Measurements from ENCODE around the gene DUOX2.
"Not testable (repeated sequence)": the region's sequence is repeated elsewhere in the genome, so short reads cannot be mapped to it uniquely, and the experiment has no call there.

Gene DUOX2

DNA sequence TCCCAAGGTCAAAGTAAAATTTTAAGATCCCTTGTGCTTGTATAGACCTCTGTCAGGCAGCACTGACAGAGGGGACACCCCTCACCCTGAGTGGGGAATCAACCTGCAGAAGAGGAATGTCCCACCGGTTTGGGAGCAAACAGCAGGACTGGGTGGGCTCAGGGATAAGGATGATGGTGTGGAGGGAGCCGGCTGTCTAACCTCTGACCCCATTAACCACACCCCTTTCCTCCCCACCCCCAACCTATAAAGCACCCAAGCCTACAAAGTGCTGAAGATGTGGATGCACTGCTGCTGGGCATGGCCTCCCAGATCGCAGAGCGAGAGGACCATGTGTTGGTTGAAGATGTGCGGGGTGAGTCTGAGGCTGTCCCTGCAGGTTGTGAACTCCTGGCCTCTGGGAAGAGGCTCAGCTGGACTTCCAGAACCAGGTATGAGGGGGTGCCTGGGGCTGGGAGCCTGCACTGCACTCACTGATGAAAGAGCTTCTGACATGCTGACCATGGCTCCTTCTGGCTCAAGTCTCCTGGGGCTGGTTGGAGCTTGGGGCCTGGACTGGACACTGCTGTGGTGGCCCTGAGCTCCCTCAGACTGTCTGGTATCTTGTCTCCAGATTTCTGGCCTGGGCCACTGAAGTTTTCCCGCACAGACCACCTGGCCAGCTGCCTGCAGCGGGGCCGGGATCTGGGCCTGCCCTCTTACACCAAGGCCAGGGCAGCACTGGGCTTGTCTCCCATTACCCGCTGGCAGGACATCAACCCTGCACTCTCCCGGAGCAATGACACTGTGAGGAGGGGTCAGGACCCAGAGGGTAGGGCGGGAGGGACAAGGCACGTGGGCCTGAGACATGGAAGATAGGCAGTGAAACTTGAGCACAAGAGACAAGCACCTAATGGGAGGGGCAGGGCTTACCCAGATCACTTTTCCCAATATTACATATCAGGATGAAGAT lies 25.1 kb upstream of the DUOX2 start:
- FAIRE-seq, result no peak

DNA sequence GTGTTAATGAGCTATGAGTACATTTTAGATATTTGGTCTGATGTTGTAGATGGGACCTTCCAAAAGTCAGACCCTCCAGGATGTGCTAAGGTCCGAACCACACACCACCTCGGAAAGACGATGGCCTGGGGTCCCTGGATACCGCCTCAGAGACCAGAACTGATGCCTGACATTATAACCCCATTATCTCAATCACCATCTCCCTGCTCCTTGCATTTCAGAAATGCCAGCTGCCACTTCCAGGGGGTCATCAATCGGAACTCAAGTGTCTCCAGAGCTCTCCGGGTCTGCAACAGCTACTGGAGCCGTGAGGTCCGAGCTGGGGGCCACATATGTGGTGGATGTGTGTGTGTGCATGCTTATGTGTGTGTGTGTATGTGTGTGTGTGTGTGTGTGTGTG lies 23.7 kb upstream of the DUOX2 start:
- no peak for FAIRE-seq

GRCh38 chr15:45136378-45136764 lies 22.4 kb upstream of the DUOX2 start:
- no peak for FAIRE-seq

DNA sequence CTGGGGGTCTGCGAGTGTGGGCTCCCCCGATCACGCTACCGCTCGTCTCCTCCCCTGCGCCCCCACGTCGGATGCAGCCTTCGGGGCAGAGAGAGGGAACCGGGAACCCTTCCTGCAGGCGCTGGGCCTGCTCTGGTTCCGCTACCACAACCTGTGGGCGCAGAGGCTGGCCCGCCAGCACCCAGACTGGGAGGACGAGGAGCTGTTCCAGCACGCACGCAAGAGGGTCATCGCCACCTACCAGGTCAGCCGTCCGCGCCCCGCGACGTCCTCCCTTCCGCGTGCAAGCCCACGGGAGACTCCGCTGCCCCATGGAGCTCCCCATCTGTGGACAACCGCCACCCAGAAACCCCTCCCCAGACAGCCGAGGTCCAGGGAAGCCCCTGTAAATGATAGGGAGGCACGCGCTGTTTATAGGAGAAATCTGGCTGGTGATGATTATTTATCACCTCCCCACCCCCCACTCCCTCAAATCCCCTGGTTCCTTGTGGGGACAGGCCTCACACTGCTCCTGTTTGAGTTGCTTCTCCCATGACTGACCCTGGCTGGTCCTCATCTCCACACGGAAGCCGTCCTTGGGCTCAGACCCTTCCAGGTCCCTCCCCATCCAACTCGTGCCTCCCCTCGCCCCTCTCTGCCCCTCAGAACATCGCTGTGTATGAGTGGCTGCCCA lies 21.9 kb upstream of the DUOX2 start:
- not testable (repeated sequence) for FAIRE-seq

DNA sequence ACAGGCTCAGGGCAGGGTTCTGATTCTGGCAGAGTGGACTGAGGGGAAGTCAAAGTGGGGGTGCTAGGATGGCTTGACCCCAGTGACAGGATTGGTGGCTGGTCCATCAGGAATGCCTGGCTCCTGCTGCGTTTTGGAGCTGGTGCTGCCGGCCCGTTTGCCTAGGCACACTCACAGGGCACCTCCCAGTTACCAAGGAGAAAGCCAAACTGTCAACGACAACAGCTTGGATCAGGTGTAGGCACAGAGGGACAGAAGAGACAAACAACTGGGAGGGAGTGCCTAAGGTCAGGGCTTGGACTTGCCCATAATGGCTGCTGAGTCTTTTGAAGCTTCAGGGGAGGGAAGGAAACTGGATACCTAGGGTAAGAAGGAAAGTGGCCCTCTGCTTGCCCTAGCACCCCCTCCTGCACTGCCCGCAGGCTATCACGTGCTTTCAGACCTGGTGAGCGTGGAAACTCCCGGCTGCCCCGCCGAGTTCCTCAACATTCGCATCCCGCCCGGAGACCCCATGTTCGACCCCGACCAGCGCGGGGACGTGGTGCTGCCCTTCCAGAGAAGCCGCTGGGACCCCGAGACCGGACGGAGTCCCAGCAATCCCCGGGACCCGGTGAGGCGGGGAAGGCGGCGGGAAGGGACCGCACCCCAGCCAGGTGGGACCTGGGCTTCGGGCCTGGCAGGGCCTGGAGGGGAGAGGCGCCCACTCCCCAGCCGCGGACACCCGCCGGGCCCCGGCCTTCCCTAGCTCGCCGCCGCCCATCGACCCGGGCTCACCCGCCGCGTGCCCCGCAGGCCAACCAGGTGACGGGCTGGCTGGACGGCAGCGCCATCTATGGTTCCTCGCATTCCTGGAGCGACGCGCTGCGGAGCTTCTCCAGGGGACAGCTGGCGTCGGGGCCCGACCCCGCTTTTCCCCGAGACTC lies 21.0 kb upstream of the DUOX2 start:
- FAIRE-seq, result no peak

DNA sequence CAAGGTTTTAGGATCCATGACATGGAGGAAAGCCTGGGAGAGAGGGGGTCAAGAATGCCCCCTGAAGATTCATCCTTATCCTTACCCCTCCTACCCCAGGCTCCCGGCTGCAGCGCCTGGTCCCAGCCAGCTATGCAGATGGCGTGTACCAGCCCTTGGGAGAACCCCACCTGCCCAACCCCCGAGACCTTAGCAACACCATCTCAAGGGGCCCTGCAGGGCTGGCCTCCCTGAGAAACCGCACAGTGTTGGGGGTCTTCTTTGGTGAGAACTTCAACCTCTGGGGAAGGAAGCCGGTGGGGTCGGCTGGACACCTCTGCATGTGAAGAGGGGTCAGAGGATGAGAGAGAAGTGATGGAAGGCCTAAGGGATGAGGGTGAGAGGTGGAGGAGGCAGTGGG lies 20.1 kb upstream of the DUOX2 start:
- FAIRE-seq, result no peak

DNA sequence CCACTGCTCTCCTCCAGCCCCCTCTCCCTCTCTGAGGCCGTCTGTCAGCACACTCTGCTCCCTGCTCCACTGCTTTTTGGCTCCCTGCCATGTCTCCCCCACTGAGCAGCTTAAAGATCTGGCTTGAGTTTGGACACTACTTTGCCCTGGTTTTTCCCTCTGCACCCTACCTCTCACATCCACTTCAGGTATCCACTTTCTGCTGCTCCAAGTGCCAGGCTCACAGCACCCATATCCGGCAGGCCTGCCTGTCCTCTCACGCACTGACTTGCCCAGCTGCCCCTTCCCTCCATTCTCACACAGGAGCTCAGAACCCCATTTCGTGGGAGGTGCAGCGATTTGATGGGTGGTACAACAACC lies 19.6 kb upstream of the DUOX2 start:
- FAIRE-seq, result no peak

DNA sequence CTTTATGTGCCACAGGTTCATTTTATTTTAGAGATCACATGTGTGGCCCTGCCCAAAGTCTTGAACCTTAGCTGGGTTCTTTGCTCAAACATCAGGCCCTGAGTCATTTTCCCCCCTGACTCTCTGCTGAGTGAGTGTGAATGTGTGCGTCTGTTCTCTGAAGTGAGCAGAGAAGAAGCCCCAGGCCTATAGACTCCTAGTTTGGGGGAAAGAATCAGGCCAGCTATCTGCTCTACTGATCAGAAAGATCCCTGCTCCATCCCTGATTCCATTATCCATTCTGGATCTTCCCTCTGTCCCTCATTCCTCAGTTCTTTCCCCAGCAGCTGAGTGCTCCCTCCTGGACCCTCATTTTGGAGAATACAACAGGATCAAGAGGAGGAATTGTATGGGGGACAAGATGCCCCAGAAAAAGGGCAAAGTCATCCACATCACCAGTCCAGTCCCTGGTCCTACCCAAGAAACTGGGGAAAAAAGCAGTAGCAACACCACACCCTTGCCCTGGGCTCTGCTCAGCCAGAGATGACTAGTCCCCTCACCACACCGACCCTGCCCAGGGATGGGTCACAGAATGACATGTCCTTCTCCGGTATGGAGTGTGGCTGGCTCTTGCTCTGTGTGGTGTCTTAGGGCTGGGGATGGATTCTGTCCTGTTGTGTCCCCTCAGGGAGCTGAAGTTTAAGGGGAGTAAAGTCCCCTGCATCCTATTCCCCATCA lies 19.0 kb upstream of the DUOX2 start:
- FAIRE-seq, result no peak

- no peak for FAIRE-seq
Measured at GRCh38 chr15:45131510-45131909, 17.5 kb upstream of the DUOX2 start.

DNA sequence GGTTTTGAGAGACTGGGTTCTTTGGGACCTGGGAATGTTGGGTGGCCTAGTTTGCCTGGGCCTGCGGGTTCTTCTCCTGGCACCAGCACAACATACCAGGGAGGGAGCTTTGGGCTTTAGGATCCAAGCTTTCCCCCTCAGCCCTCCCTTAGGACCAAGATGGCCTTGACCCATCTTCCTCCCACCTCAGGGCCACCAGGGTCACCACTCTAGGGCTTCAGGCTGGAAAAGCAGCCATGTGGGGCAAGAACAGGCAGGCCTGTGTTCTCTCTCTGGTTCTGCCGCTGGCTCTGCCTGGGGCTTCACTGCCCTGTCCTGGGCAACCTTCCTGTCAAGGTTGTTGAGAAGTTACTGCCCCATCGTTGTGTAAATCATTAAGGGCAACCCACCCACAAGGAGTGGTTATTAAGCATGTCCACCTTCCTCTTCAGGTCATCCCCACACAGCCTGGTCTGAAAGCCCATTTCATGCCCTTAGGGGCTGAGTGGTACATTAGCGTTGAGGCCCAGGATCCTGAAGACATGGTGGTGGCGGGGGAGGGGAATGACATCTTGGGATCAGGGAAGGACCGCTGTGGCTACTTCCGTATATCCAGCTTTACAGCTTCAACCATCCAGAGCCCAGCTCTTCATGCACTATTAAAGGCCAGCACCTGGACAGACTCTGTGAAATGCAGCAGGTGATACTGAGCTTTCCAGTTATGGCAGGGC lies 16.5 kb upstream of the DUOX2 start:
- no peak for FAIRE-seq

DNA sequence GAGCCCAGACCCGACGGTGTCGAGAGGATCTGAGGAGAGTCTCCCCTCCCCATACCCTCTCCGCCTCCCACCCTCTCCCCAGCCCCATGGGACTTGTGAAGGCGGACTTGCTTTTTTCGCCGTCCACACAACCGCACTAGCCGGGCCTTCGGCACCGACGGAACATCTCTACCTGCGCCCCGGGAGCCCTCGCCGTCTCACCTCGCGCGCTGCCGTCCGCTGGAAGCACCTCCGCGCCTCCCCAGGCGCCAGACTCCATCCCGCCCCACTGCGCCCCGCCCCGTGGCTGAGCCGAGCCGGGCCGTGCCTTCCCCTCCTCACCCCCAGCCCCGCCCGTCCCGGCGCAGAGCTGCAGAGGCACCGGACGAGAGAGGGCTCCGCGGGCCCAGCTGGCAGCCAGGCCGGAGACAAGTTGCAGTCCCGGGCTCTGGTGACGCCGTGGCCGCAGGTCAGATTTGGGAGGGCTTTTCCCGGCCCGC lies 15.7 kb upstream of the DUOX2 start, which contains the start of the genes DUOX1 and DUOXA1:
TSS of gene DUOX1 (plus strand) at position 344 of the 479 bp plus-strand sequence. CDS start 1,973 bp downstream, outside the sequence.
TSS of gene DUOXA1 (minus strand) at position 229 of the 479 bp plus-strand sequence. CDS start 6,865 bp downstream, outside the sequence.
- FAIRE-seq, result no peak

DNA sequence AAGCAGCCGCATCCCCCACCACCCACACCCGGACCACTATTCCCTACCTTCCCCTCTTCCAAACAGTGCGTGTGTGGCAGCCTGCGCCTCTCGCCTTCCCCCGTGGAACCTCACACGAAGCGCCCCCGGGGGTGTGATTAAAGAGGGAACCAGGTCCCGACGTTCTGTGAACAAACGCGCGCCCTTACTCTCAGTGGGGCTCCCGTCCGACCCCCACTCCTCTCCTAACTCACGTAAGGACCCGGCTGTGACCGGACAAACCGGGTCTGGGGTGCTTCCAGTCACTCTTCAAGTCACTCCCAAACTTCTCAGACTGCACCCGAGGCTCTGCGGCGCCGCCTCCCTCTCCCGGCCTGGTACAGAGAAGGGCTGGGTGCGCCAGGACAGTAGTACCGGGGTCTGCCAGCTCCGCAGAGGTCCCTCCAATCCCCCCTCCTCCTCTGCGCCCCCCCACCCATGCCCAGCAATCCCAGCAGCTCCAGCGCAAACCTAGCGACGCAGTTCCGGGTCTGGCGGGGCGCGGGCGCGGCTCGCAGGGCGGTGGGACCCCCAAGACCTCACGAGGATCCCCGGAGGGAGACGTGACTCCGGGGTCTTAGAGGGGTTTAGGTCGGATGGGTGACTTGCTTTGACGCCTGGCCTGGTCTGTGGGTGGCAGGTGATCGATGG lies 15.1 kb upstream of the DUOX2 start:
- FAIRE-seq, result no peak

DNA sequence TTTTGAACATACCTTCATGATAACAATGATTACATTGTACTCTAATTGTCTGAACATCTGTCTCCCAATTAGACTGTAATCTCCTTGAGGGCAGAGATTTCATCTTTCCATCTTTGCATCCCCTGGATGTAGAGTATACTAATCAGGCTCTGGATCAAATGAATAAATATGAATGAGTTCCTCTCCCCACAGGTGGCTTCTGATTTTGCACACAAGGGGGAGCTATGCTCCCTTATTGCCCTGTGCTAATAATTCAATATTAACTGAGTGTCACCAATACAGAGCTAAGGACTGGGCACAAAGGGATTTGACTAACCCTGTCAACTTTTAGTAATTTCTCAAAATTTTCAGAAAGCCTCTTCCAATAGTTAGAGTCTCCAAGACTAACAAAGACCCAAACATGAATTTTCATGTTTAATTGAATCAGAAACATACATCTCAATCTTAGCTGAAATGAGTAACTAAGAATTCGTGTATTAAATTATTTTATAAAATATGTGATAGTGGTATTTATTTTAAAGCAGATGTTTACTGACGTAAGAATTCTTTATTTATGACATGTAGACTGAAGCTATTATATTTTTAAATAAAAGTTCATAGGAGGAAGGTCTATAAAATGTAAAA lies 12.7 kb upstream of the DUOX2 start:
- FAIRE-seq, result no peak

DNA sequence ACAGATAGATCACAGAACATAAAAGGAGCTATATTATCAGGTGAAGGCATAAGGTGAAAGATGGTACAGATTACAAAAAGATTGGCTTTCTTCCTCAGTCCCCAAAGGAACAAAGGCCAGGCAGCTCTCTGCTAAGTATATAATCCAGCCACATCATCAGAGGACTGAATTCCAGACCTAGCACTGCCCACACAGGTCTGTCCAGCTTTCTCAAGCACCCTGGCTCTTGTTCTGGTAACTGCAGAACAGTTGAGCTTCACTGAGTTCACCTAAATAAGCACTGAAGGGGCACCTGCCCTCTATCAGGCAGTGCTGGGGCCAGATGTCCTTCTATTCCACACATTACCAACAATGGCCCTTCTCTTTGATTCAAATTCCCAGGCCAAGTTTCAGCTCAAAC lies 9.4 kb upstream of the DUOX2 start:
- FAIRE-seq, result no peak

DNA sequence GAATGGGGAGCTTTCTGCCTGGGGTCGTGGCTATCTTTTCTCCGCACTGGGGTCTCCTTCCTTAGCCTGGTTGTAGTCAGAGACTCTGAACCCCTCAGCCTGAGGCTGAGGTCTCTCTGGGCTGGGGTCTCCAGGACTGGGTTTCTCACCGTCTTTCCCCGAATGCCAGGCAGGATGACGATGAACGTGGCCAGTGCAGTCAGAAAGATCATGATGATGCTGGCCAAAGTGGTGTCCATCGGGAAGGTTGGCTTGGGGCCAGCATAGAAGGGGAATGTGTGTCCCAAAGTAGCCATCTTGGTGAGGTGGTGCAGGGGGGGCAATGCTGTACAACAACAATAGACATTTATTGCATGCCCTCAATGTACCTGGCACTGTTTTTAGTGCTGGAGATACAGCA lies 8.7 kb upstream of the DUOX2 start:
- no peak for FAIRE-seq

GRCh38 chr15:45121706-45122417 lies 7.9 kb upstream of the DUOX2 start:
- FAIRE-seq, result no peak

GRCh38 chr15:45121020-45121419 lies 7.0 kb upstream of the DUOX2 start:
- FAIRE-seq, result no peak

DNA sequence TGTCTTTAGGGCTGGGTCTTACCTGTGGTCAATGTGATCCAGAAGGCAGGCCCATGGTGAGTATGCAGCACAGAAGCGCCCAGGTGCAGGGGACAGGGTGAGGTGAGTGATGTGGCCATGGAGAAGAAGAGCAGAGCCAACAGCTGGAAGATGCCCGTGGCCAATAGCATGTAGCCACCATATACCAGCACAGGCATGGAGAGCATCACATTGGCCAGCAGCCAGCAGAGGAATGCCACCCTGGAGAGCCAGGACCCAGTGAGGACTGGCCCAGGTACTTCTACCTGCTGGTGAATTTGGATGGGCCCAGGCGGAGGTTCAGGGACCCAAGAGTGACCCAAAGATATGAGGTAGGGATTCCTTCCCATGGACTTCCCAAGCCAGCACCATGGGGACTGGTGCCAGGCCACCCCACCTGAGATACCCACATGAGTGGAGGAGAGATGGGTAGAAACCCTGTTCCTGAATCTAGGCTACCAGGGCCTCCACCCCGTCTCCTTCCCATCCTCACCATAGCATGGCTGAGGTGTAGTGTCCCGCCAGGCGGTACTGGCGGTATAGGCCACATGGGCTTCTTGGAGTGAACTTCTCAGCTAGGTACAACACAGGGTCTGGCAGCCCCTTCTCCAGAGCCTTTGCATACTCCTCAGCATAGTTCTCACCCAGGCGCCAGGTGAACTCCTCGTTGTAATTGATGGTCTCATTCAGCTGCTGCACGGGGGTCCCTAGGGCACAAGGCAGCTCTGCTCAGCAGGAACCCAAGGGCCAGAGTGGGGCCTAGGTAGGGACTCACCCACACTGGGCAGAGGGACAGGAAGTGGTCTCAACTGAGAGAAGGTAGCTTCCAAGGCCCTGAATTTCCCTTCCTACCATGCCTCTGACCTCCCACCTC lies 6.4 kb upstream of the DUOX2 start:
- FAIRE-seq, result no peak

GRCh38 chr15:45118996-45119395 lies 5.0 kb upstream of the DUOX2 start:
- FAIRE-seq, result no peak

Data from TTC549 (cell line).